ENCODE measurements around the gene HMCES. TPM values are rescaled to one million over a fixed set of nuclear protein-coding genes. Genes with fewer than 3 reads are reported as not detected.

Gene HMCES
- total and polyA plus RNA-seq, 2 of the 13 experiments (the other 11 are each of a cell fraction or from before 2014, with no cell fraction given): 16.1 to 37.5 TPM

- TF ChIP-seq PLSCR1 (CRISPR knock-in tag; IDR thresholded peaks at IDR 0.05; ENCODE audit: borderline replicate concordance) (no peak), HIC2 (CRISPR knock-in tag; IDR thresholded peaks at IDR 0.05; ENCODE audit: low read depth) (no peak), PHF5A (CRISPR knock-in tag; IDR thresholded peaks at IDR 0.05; ENCODE audit: low read depth, unreplicated experiment) (no peak), POLR2A (IDR thresholded peaks at IDR 0.05; ENCODE audit: insufficient read depth in 1 of 2, low read depth in 2 of 2, low read length in 2 of 2) (0 out of 4 replicates have a peak, but pooled peaks have one; percentile 14 to 39), MAX (IDR thresholded peaks at IDR 0.05) (no peak), RBFOX2 (IDR thresholded peaks at IDR 0.05; ENCODE audit: low read depth, low read length) (peak; percentile 64; the same call in 1 of the 2 replicates), PPARG (CRISPR knock-in tag; conservative IDR thresholded peaks at IDR 0.05) (no peak), RBAK (CRISPR knock-in tag; IDR thresholded peaks at IDR 0.05) (no peak), PHF20 (CRISPR knock-in tag; IDR thresholded peaks at IDR 0.05) (no peak), ZBTB37 (CRISPR knock-in tag; IDR thresholded peaks at IDR 0.05) (no peak), SNRNP70 (IDR thresholded peaks at IDR 0.05; ENCODE audit: low read depth, low read length) (no peak), ZNF672 (CRISPR knock-in tag; IDR thresholded peaks at IDR 0.05) (no peak), ZNF124 (CRISPR knock-in tag; IDR thresholded peaks at IDR 0.05) (no peak), FIP1L1 (IDR thresholded peaks at IDR 0.05; ENCODE audit: borderline replicate concordance, insufficient read depth, low read depth, low read length) (no peak)
Observed at GRCh38 chr3:129259612-129260477, 18.8 kb upstream of the HMCES start (continued).
